Measurements from ENCODE around the gene TNN.
A peak's percentile ranks its signal among the peaks of the same experiment; 100 is the strongest.

Gene TNN

DNA sequence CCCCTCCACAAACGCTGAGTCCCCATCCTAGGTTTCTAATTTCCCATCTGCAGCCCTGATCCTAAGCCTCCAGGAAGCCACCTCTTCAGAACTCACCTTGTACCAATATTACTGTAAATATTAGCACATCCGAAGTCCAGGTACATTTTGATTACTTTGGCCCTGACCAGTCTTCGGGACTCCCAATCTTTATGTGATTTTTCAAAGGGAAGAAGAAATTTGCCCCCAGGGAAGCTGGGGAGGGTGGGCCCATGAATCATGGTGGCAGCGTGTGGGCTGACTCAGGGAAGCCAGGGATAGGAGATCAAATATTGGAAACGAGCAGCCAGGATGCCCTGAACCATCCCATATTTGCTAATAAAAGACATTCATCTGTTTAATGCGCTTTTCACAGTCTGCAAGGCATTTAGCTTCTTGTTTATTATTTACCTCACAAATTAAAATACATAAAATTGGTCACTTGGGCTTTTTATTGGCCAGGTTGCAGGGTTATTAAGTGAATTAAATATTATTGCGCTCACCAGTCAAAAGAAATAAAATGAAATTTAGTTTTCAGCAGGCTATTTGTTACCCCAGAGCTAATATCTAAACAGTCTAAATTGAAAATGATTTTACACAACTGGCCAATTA lies 78.4 kb downstream of the TNN start:
- no peak for DNase-seq (ENCODE audit: low read depth, low spot score)

DNA sequence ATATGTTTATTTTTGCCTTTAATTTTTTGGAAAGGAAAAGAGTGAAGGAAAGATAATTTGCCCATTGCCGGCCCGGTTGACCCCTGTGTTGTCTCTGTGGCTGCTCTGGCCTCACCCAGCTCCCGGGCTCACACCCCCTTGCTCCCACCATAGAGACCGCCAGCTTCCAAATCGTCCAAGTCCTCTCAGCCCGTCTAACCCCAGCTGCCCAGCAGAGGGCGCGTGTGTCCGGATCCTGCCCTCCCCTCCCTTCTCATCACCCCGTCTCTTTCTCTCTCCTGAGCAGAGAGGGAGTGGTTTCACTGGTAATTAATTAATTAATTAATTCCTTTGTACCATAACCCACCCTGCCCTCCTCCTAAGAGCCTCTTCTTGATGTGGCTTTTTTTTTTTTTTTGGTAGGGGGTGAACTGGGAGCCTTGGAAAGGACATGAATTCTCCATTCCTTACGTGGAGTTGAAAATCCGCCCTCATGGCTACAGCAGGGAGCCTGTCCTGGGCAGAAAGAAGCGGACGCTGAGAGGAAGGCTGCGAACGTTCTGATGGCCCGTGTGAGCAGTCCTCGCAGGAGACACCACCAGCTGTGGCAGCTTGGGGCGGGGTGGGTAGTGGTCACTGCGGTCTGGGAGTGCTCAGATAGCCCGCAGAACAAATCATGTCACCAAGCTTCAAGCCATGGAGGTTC lies 79.0 kb downstream of the TNN start:
- peak; percentile 75 for DNase-seq (ENCODE audit: low read depth, low spot score)

DNA sequence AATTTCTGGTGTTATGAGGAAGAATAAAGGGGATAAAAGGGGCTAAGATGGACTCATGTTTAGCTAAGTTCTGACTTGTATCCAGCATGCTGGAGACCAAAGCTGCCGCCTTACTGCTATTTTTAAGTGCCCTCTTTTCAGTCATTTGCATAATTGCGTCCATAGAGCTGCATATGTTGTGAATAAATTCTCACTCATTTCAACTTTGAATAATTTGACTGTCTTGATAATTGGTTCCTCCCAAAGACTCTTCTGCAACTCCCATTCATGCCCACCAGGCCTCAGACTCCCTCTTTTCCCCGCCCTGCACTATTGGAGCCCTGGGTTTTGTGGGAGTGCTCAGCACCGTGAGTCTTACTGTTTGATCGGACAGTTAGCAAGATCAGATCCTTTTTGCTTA lies 79.9 kb downstream of the TNN start:
- no peak for DNase-seq (ENCODE audit: low read depth, low spot score)

DNA sequence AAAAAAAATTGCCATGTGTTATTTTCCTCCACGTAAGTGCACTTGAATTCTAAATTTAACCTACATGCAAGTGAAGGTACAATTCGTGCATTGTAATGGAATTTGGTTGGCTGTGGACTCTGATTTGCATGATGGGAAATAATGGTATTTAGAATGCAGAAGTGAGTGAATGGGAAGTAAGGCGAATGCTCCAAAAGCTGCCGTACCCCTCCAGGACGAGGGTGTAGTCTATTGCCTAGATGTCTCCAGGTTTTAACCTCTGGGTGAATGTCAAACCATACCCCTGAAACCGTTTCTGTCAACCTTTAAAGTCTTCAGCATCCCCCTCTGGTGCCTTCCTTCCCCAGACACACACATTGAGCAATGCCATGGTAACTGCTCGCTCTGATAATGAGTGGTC lies 80.4 kb downstream of the TNN start:
- DNase-seq (ENCODE audit: low read depth, low spot score), result no peak

DNA sequence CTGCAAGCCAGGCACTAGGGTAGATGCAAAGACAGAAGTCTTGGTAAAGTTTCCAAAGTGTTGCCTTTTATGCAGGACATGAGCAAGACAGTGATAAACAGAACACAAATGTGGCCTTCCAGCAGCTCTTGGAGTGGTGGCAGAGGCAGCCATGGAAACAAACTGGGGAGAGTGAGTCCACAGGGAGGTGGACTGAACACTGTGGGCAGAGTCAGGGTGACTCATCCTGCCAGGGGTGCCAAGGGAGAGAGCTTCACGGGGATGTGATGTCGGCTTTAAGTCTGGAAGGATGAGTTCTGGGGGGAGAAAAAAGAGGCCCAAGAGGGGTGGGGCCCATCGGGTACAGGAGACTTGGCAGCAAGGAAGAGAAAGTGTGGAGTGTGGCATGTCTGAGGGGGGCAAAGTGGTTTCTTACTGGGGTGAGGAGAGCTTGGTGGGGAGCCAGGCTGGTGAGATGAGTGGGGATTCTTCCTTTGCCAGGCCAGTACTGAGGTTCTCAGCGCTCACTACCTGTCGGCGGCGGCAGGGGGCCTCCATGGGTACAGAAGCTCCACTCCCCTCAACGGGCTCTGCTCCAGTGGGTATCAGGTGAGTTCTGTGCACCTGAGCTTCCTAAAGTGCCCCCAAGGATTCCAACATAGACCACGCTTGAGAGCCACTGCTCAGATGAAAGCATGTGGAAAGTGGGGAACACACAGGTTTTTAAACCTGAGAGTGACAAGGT lies 83.1 kb downstream of the TNN start:
- DNase-seq (ENCODE audit: low read depth, low spot score), result peak; percentile 66

DNA sequence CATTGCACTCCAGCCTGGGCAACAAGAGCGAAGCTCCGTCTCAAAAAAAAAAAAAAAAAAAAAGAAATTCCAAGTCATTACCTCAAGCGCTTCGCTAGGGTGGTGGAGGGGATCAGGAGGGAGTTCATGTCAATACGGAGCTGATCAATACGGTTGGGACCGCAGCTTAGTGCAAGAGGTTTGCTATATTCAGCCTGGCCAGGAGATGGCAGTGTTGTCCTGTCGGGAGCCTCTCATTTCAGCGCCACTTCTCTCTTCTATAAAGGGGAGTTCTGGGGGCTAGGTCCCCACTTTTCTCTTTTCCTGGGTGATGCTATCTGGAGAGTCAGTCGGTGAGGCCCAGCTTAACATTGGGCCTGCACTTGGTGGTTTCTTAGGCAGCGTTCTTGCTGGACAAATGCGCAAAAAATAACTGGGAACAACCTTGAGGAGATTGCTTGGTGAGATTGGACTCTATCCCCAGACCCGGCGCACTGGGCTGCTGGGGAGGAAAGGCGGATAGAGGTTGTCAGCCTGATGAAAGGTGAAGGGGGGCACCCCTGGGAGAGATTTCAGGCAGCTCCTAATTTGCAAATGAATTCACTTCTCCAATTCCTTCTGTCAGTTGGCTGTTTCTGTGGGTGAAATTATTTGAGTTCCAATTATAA lies 84.5 kb downstream of the TNN start:
- DNase-seq (ENCODE audit: low read depth, low spot score), result peak; percentile 62

DNA sequence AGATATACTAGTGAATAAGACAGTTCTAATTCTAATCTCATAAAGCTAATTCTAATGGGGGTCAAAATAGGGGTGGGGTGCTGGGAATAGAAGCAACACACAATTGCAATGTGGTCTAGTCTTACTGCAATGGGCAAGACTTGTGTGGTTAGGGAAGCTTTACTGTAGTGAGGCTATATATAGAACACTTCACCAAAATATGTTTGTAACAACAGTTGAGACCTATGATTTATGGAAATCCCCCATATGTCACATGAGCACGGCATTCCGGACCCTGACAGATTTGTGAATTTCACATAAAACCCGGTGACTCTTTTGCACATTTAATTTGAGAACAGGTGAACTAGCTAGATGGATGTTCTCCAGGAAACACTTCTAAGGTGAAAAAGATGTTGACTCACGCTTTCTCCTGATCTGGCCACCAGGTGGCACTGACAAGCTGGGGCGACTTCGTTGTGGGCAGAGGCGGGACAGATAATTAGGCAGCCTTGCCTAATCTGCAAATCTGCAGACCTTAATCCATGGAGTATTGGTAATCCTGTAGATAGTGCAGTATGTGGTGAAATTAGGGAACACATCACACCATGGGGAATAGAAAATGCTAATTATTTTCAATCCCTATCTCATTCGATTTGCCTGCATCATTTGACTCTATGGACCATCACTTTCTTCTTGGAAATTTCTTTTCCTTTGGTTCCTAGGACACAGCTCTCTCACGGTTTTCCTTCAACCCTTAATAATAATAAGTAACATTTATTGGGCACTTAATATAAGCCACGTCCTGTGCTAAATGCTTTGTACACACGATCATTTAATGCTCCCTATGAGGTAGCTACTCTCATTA lies 87.2 kb downstream of the TNN start:
- DNase-seq (ENCODE audit: low read depth, low spot score), result peak; percentile 72

DNA sequence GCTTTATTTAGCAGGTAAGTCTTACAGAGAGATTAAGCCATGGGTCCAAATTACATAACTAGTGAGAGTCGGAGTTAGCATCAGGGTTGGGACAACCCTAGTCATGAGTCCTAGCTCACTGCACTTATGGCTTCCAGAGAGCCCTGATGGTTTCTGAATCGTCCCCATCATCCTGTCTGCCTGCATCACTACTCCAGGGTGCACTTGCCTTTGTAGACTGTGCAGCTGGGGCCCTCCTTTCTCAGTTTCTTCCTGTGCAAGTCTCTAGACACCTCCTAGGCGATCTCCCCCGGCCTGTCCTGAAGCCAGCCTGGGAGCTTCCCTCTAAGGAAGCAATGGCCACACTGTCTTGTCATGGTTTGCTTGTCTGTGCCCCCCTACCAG lies 87.8 kb downstream of the TNN start:
- DNase-seq (ENCODE audit: low read depth, low spot score), result no peak

DNA sequence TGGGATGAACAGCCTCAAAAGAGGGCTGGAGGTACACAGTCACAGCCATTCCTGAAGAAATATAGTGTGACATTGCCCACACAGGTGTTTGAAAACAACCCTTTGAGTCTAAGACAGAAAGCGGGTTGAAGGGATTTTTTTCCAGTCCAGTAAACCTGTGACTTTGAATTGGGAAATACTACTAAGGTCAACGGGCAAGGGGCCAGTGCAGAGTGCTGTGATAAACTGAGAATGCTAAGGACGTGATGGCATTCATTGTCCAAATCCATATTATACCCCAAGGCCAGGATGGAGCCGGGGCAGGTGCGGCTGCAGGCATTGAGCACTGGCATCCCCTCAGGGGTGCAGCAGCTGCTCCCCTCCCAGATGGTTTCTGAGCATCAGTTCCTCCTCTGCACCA lies 88.3 kb downstream of the TNN start:
- DNase-seq (ENCODE audit: low read depth, low spot score), result no peak

DNA sequence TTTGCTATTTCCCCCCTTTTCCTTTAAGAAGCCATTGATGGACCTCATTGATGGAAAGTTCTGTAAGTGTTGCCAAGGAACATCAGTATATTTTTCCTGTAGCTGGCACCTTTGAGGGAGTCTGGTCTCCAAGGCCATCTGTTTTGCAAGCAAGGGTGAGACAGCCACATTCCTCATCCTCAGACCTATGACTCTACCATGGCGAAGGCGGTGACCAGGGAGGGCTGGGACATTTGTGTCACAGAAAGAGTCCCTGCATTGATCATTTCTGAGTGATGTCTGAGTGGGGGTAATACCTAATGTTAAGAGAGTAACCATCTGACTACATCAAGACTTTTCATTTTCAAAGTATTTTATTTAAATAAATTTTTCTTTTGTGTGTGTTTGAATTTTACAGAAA lies 89.6 kb downstream of the TNN start:
- DNase-seq (ENCODE audit: low read depth, low spot score), result no peak

DNA sequence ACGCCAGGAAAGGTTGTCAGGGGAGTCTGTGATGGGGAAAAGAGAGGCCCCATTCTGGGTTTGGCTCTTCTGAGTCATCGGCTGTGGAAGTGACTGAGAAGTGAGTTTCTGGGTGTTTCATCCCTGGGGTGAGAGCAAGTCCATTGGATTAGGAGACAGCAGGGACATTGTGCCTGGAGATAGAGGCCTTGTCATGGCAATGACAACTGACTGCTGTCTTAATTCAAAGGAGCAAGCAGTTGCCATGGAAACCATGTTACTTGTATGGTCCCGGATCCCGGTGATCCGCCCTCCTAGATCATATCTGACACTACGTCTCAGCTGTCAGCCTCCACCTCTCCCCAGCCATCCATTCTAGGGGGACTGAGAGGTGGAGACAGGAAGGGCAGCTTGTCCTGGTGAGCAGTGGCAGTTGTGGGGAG lies 90.5 kb downstream of the TNN start:
- DNase-seq (ENCODE audit: low read depth, low spot score), result no peak

DNA sequence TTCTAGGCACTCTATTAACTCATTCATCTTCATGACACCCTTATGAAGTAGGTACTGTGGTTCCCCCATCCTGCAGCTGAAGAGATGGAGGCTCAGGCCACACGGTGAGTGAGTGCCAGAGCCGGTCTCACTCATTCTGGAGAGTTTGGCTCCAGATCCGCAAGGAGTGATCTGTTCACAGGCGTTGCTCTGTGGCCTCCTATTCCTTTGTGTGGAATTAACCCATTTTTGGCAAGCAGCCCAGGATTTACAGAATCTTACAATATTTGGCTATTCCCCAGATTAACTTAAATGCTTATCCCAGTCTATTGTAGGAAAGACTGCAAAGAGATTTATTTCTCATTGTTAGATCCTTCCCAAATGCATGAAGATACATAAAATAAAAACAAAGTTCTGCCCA lies 95.3 kb downstream of the TNN start:
- peak; percentile 30 for DNase-seq (ENCODE audit: low read depth, low spot score)

DNA sequence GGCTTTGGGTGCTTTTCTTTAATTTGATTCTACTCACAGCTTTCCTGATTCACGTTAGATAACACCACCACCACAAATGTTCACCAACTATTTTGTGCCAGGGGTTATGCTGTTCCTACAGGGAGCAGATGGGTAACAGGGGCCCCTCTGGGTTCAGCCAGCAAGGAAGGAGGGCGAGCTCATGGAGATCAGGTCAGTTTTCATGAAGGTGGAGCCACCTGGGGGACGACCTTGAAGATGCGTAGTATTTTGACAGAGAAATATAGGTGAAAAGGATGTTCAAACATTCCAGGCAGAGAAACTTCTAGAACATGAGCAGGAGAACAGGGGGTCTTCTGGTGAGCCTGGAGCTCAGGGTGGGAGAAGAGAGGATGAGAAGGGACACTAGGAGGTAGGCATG lies 96.1 kb downstream of the TNN start:
- no peak for DNase-seq (ENCODE audit: low read depth, low spot score)

DNA sequence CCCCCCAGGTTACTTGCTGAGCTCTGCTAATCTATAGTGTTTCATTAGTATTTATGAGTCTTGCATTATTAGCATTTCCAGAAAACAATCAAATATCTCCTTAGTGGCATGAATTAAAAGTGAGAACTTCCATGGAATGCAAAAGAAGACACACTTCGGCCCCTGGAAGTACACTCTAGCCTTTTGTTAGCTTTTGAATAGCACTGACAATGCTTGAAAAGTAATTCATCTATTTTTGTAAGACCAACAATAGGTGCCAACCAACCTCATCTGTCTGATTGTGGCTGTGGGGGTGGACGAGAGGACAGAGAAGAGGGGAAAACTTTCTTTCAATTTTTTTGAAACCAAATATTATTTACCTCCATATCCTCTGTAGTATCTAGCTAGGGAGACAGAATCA lies 97.1 kb downstream of the TNN start:
- no peak for DNase-seq (ENCODE audit: low read depth, low spot score)

DNA sequence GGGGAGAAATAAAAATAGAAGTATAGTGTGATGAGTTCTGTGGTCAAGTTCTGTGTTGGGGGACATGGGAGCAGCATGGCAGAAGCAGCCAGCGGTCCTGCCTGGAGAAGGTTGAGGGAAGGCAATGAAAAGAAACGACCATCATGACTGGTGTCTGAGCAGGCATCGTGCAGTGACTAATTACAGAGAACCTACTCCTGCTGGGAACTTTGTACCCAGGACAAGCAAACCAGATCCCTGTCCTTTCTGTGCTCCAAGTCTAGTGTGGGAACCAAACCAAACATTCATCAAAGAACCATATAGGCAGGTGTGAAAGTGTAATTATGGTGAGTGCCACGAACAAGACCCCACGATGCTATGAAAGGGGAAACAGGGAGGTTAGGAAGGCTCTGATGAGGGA lies 99.1 kb downstream of the TNN start:
- DNase-seq (ENCODE audit: low read depth, low spot score), result no peak

DNA sequence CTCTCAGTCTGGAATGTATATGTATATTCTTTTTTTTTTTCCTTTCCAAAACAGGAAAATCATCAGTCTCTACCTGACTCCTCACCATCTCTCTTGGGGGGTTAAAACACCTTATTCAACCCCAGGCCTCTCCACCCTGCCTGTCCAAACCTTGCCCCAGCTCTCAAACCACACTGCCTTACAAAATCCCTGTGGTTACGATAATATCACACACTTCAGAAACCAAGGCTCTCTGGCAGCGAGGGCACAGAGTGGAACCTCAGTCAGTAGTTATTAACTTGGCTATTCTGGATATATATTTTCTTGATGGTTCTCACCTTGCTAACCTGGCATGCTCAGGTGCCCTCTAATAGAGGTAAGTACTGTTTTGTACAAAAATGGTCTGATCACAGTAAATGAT lies 100.2 kb downstream of the TNN start:
- no peak for DNase-seq (ENCODE audit: low read depth, low spot score)

DNA sequence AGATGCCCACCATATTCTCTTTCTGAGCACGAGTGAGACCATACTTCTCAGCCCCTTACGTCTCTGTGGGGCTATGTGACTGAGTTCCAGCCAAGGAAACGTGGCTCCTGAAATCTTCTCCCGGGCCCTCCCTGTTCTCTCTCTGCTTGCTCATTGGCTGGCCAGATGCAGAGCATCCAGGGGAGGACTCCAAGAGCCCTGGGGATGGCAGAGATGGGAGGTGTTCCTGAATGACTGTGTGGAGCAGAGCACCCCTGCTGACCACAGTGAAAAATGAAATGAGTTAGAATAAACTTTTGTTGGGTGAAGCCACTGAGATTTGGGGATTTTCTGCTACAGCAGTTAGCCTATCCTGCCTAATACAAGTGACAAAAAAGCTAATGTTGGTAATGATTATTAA lies 101.1 kb downstream of the TNN start:
- DNase-seq (ENCODE audit: low read depth, low spot score), result no peak

DNA sequence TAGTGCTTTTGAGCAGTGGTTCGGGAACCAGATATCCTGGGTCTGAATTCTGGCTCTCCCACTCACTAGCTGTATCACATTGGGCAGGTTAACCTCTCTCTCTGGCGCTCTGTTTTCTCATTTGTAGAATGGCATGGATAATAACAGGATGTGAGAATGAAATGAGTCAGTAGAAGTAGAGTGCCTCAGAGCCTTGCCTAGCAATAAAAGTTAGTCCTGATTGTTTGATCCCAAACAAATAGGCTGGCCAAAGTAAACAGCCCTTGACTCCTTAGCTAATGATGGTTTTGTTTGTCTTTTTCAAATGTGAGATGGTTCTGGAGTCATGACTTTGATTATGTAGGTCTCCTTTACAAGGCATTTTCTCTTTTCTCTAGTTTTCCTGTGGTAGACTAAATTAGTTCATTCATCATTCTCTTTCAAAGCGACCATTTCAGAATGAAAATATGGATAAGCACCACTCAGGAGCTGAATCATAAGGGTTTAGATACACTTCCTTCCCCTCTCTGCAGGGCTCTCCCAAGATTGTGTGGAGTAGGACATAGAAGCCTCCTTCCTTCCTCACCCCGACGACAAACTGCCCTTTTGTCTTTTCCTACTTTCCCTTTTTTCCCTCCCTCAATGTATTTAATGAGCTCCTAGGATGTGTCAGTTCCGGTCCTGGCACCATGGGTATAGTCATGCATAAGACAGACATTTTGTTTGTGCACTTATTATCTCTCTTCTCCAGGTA lies 101.8 kb downstream of the TNN start:
- peak; percentile 31 for DNase-seq (ENCODE audit: low read depth, low spot score)

DNA sequence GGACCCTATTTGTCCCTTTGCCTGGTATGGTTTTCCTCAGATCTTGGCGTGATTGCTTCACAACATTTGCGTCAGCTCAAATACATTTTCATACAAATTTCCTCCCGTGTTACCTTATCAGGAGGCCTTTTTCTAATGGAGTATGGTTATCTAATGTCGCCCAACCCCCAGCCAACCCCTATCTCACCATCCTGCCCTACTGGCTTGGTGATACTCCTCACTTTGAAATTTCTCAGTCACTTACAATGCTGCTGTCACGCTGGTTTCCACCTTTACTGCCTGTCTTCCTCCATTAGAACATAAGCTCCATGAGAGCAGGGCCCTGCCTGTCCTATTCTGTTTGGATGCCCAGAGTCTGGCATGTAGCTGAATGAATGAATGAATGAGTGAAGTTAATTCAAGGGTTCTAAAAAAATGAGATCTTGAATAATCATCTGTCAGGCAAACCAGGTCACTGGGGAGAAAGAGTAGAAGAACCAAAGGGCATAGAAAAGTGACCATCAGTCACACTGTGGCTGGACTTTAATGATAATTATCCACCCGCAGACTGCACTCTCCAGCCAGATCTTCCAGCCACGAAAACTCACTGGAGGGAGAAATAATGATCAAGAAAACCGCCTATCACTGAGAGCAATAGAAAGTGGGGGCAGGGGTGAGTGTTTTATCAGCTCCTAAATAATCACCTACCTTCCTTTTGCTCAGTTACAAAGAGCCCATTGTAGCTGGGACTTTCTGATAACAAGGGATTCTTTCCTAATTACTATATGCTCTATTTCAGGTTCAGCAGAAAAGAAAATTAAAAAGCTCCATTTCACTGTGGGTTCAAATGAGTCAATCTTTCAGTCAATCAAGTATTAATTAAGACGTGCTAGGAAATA lies 103.6 kb downstream of the TNN start:
- DNase-seq (ENCODE audit: low read depth, low spot score), result no peak

DNA sequence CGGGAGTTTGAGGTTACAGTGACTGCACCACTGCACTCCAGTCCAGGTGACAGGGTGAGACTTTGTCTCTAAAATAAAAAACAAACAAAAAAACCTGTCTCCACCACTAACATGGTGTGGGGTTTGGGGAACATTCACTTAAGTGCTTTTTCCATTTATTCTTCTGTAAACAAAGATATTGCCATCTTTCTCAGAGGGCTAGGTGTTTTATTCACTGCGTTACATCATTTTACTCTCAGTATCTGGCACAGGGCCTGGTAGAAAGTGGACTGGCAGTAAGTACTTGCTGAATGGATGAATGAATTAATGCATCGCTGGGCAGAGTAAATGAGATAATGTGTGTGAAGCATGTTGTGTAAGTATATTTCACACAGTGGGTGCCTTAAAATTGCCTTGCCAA lies 104.9 kb downstream of the TNN start:
- DNase-seq (ENCODE audit: low read depth, low spot score), result peak; percentile 39
